Loucy (cell line): ENCODE measurements around the gene SLAMF7.

Experiments
- CTCF ChIP-seq: fragments of 200-600 bp; sonication (generic); conservative IDR thresholded peaks from 2 replicates; pipeline ENCODE4 v1.5.1; 2014; ENCODE audit warnings: mild to moderate bottlenecking, antibody characterized with exemption, low read length
- EZH2phosphoT487 ChIP-seq: fragments of 200-600 bp; IDR thresholded peaks from 2 replicates; pipeline ENCODE4 v1.6.1; 2018; ENCODE audit warnings: antibody characterized with exemption, mild to moderate bottlenecking, moderate library complexity, borderline replicate concordance

DNA sequence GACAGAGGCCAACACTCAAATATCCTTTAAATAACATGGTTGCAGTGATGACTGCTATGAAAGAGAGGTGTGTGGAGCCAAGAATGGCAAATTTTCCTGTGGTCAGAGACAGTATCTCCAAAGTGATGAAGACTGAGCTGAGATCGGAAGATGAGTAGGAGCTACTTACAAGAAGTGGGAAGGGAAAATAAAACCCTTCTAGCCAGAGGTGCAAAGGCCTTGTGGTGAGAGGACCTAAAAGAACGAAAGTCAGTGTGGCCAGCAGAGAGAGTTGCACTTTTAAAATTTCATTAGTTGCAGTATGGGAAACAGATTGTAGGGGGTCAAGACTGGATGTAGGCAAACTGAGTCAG is 17.8 kb downstream of the SLAMF7 start:
- TF ChIP-seq CTCF (no peak), EZH2phosphoT487 (no peak)
